Activated CD4-positive, alpha-beta T cell treated with anti-CD3 and anti-CD28 coated beads for 1 hour (primary cell): ENCODE results near the gene SLC12A9.
"Not testable (repeated sequence)": the region's sequence is repeated elsewhere in the genome, so short reads cannot be mapped to it uniquely, and the experiment has no call there.

Source experiments
- DNase-seq: peaks from one replicate; pipeline ENCODE4 v3.0.0-alpha.2; 2020

SLC12A9 gene

DNA sequence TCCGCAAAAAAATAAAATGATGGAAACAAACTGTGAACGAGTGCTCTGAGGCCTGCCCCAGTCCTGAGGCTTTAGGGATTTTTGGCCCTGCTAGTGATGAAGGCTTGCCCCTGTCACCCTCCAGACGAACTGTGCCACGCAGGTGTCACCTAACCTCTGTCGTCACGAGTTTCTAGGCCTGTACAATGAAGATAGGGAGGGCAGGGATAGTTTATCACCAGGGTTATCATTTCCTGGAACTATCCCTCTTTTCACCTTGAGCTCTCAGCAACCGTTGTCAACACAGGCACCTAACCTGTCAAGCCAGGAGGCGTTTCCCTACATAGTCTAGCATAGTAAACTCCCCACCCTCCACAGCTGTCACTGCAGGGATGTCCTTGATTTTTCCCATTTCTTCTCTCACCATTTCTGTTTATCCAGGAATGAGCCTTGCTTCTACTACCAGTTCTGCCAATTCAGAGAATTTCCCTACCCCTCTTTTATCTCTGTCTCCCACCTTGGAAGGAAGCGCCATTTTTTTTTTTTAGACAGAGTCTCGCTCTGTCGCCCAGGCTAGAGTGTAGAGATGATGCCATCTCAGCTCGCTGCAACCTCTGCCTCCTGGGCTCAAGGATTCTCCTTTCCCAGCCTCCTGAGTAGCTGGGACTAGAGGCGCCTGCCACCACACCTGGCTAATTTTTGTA, 45.4 kb downstream of the SLC12A9 start:
- DNase-seq: no peak

DNA sequence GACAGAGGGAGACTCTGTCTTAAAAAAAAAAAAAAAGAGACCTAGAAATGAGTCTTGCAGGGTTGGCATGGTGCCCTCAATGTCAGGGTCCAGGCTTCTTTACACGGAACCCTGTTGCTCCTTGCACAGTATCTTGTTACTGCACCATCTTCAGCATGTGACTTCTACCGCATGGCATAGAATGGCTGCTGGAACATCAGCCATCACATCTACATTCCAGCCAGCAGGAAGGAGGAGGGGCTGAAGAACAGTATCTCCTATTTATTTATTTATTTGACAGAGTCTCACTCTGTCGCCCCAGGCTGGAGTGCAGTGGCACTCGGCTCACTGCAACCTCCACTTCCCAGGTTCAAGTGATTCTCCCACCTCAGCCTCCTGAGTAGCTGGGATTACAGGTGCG, 46.9 kb downstream of the SLC12A9 start:
- no peak for DNase-seq

DNA sequence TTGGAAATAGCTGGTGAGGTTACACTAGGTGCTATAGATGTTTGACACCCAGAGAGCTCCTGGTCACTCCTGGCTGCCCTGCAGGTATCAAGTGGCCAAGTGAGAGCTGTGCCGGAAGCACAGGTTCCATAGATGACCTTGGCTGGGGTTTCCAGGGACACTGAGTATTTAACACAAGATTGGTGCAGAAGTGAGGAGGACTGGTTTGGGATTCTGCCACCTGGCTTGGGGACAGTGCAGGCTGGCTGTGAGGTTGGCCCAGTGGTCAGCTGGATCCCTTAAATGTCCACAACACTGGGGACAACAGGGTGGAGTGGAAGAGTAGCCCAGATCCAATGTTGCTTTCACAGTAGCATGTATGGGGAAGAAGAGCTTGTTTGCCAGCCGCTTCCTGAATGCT, 48.5 kb downstream of the SLC12A9 start:
- DNase-seq: no peak

DNA sequence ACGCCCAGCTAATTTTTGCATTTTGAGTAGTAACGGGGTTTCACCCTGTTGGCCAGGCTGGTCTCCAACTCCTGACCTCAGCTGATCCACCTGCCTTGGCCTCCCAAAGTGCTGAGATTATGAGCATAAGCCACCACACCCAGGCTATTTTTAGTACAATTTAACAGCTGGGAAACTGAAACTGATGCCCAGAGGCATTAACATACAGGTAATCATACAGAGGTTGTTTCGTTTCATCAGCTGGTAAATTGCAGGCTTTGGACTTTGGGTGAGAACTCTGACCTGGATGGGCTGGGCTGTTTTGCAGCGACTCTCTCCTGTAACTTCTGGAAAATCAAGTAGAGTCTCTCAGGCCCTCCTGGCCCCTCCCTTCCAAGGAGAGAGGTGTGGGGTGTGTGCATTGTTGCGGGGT, 49.4 kb downstream of the SLC12A9 start:
- DNase-seq: no peak

DNA sequence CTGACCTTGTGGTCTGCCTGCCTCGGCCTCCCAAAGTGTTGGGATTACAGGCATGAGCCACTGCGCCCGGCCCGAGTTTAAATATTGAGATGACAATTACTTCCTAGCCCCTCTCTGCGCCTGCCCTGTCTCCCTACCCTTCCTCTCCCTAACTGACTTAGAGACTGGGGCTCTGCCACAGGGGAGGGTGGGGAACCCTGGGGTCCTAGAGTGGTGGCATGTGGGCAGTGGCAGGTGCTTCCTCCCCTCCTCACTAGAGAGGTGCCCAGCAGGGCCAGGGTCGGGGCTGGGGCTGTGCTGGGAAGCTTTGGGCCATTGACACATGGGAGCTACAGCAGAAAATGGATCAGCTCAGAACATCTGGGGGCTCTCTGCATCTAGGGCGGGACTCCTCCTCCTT, 50.1 kb downstream of the SLC12A9 start:
- DNase-seq: no peak

DNA sequence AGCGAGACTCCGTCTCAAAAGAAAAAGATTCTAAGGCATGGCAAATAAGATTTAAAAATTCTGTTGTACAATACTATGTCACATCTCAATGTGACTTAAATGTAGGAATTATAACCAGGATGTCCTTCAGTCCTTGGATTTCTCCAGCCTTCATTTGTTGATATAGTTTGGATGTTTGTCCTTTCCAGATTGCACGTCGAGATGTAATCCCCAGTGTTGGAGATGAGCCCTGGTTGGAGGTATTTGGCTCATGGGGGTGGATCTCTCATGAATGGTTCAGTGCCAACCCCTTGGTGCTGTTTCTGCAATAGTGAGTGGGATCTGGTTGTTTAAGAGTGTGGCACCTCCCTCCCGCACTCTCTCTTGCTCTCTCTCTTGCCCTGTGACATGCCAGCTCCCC, 56.0 kb downstream of the SLC12A9 start:
- no peak for DNase-seq

DNA sequence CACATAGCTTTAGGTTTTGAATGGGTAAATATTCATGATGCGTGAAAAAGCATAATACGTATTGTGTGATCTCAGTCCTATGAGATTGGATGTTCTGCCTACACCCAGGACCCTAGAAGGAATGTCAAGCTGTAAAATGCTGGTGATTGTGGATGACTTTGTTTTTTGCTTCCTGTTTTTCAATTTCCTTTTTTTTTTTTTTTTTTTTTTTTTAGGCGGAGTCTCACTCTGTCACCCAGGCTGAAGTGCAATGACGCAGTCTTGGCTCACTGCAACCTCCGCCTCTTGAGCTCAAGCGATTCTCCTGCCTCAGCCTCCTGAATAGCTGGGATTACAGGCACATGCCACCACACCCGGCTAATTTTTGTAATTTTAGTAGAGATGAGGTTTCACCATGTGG, 57.9 kb downstream of the SLC12A9 start:
- DNase-seq: not testable (repeated sequence)

DNA sequence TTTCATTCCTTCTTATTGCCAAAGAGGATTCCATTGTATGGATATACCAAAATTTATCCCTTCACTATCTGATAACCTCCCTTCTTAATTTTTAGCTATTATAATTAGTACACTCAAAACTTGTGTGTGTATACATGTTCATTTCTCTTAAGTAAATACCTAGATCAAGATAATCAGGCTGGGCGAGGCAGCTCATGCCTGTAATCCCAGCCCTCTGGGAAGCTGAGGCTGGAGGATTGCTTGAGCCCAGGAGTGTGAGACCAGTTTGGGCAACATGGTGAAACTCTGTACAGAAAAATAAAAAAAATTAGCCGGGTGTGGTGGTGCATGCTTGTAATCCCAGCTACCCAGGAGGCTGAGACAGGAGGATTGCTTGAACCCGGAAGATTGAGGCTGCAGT, 59.0 kb downstream of the SLC12A9 start:
- DNase-seq: no peak

DNA sequence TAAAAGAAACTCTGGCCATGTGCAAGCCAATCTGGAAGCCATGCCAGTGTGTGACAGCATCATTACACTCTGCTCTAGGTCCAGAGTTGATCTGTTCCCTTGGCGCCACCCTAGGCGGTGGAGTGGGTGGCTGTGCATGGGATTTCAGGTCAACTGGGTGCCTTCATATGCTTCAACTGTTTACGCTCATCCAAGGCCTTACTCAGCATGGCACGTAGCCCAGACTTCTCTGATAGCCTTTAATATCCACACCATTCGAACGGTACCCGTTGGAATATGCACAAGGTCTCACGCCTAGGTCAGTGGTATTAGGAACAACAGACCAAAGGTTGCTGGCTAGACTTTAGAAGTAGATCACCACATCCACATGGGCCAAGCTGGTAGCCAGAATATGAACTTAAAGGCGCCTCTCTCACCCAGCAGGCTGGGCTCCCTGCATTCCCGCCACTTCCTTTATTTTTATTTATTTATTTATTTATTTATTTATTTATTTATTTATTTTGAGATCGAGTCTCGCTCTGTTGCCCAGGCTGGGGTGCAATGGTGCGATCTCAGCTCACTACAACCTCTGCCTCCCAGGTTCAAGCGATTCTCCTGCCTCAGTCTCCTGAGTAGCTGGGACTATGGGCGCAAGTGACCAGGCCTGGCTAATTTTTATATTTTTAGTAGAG, 61.8 kb downstream of the SLC12A9 start:
- DNase-seq: no peak

DNA sequence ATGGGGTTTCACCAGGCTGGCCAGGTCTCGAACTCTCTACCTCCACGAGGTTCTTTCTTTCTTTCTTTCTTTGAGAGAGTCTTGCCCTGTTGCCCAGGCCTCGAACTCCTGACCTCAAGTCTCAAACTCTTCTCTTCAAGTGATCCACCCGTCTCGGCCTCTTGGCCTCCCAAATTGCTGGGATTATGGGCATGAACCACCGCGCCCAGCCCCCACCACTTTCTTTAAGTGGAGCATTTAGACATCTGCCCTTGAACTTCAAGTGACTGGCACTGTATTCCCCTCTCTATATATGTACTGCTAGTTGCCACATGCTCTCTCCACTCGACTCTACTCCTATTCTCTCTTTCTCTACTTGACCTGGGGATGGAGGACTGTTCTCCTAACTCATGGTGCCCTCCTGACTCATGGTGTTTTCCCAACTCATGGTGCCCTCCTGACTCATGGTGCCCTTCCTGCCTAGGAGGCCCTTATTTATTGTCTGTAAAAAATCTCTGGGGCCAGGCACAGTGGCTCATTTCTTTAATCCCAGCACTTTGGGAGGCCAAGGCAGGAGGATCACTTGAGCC, 62.5 kb downstream of the SLC12A9 start:
- no peak for DNase-seq
